ENCODE measurements around the gene MACROD2.

- TF ChIP-seq, protein P1, sequence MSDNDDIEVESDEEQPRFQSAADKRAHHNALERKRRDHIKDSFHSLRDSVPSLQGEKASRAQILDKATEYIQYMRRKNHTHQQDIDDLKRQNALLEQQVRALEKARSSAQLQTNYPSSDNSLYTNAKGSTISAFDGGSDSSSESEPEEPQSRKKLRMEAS (IDR thresholded peaks at IDR 0.05): no peak
- no peak for TF ChIP-seq RAD21 (IDR thresholded peaks at IDR 0.05)
- TF ChIP-seq, protein P2, sequence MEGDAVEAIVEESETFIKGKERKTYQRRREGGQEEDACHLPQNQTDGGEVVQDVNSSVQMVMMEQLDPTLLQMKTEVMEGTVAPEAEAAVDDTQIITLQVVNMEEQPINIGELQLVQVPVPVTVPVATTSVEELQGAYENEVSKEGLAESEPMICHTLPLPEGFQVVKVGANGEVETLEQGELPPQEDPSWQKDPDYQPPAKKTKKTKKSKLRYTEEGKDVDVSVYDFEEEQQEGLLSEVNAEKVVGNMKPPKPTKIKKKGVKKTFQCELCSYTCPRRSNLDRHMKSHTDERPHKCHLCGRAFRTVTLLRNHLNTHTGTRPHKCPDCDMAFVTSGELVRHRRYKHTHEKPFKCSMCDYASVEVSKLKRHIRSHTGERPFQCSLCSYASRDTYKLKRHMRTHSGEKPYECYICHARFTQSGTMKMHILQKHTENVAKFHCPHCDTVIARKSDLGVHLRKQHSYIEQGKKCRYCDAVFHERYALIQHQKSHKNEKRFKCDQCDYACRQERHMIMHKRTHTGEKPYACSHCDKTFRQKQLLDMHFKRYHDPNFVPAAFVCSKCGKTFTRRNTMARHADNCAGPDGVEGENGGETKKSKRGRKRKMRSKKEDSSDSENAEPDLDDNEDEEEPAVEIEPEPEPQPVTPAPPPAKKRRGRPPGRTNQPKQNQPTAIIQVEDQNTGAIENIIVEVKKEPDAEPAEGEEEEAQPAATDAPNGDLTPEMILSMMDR (IDR thresholded peaks at IDR 0.05; ENCODE audit: low read depth, low read length, missing input control): no peak
Observed at GRCh38 chr20:15061955-15062354, 1066.6 kb downstream of the MACROD2 start.

All from liver (tissue), 3 donors.